Stomach smooth muscle (tissue), 2 donors: ENCODE data around the gene ZNF148.

Experiments
- H3K27ac ChIP-seq: one replicate; pipeline ENCODE4 v1.7.0; 2013; ENCODE audit warnings: mild to moderate bottlenecking, low read length, inconsistent platforms
- H3K27me3 ChIP-seq, 2 donors: one replicate each; pipeline ENCODE4 v1.7.0; 2013; ENCODE audit warnings: low read length in 2 of 2; ENCODE audit not compliant: insufficient read depth in 2 of 2, control insufficient read depth in 1 of 2
- H3K36me3 ChIP-seq, 2 donors: one replicate each; pipeline ENCODE4 v1.7.0; 2013; ENCODE audit warnings: low read length in 2 of 2; ENCODE audit not compliant: control insufficient read depth in 2 of 2, insufficient read depth in 2 of 2
- H3K4me1 ChIP-seq: one replicate; pipeline ENCODE4 v1.7.0; 2013; ENCODE audit warnings: low read length; ENCODE audit not compliant: control insufficient read depth, insufficient read depth
- H3K4me3 ChIP-seq, 2 donors: one replicate each; pipeline ENCODE4 v1.7.0; 2013; ENCODE audit warnings: low read length in 2 of 2
- H3K9ac ChIP-seq, 2 donors: one replicate each; pipeline ENCODE4 v1.7.0; 2013; ENCODE audit warnings: low read length in 2 of 2, mild to moderate bottlenecking in 1 of 2
- H3K9me3 ChIP-seq, 2 donors: one replicate each; pipeline ENCODE4 v1.7.0; 2013; ENCODE audit warnings: low read length in 2 of 2; ENCODE audit not compliant: control insufficient read depth in 2 of 2
- donor health status: healthy.
- donor health status: Pancreatic carcinoma.

ZNF148 gene

DNA sequence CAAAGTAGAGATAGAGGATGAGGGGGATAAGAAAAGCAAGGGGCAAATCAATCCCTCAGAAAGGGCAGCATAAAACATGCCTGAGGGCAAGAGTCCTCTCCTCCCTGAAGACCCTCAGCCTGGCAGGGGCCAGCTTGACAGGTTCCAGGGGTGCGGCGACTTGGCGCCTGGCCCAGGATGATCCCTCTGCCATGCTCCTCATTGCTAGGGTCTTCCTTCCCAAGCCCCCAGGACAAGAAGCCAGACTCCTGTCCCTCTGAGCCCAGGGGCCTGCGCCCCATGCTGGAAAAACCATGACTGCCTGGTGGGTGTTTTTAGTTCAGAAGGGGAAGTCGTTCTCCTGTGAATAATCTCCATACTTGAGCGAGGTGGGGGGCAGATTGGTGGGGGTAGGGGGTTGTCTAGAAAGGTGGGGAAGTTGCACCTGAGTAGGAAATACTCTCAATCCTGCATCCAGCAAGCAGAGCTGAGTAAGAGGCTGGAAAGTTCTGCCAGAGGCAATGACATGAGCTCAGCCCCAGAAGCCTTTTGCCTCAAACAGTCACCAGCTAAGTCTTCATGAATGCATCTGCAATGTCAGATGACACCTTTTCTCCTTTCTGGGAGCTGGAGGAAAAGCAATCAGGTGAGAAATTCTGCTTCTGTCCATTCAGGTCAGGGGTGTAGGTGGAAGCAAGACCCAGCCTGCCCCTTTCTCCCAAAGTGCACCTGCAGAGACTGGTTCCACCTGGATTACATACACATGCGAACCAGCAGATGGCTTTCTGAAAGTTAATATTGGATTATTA, 180.9 kb downstream of the ZNF148 start:
- H3K4me1 ChIP-seq: no peaks in the 10 kb centered on the region
- no peak overlapping the region for H3K27ac ChIP-seq
- no peaks in the 10 kb centered on the region for H3K27me3 ChIP-seq

DNA sequence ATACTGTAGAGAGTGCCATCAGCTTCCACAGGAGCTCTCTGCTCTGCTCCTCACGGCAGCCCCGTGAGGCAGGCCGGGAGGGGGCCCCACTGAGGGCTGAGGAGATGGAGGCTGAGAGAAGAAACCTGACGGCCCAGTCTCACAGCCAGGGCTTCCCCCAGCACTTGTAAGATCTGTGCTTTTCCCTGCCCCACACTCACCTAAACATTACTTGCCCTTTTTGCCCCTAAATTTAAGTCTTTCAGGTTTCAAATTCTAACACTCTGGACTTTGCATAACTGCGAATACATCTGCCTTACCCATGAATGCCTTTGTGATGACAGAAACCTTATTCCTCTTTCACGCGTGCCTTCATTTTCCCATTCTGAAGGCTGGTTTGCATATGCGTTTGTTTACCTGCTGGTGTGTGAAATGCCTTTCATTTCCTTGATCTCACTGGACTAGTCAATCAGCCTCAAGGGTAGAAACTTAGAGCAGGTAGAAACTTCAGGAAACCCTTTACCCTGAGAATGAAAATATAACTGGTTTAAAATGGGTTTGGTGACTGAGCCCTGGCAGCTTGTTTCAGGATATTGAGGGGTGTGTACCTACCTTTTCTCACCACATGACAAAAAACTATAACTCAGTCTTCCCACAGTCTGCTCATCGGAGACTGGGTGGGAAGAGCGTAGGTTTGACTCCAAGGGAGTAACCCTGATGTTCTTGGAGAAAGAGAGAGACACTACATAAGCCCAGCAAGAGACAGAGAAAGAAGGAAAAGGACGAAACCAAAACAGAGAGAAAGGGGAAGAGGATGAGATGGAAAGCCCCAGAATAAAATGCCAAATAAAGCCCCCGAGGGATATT, 182.7 kb downstream of the ZNF148 start:
- no peak overlapping the region for H3K9ac ChIP-seq
- H3K27me3 ChIP-seq: no peaks in the 10 kb centered on the region
- no peak overlapping the region for H3K4me3 ChIP-seq
- H3K9me3 ChIP-seq: no peaks in the 10 kb centered on the region
- H3K4me1 ChIP-seq: no peaks in the 10 kb centered on the region
- H3K27ac ChIP-seq: no peak overlapping the region
- H3K36me3 ChIP-seq: no peaks in the 10 kb centered on the region

More for the DNA sequence above, 180.9 kb downstream of the ZNF148 start:
- Histone ChIP-seq H3K9ac (no peak overlapping the region), H3K36me3 (no peaks in the 10 kb centered on the region), H3K9me3 (no peaks in the 10 kb centered on the region), H3K4me3 (no peak overlapping the region)

DNA sequence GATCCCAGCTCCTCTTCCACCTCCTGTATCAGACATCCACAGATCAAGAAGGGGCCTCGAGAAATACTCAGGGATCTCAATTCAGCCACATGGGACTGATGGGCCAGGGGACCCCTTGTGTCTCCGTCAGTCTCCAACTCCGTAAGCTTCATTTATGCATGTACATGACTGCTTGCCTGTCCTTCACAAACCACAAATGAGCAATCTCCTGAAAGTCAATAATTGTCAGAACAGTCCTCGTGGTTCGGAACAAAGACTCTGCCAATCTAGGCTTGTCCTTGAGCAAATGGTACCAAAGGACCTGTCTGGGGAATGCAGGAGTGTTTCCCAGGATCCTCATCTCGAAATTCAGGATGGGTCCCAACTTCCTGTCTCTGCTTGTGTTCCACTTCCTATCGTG, 183.4 kb downstream of the ZNF148 start:
- H3K4me3 ChIP-seq: no peak overlapping the region
- no peak overlapping the region for H3K9ac ChIP-seq
- no peaks in the 10 kb centered on the region for H3K27me3 ChIP-seq
- H3K4me1 ChIP-seq: no peaks in the 10 kb centered on the region
- no peak overlapping the region for H3K27ac ChIP-seq
- no peaks in the 10 kb centered on the region for H3K9me3 ChIP-seq
- no peaks in the 10 kb centered on the region for H3K36me3 ChIP-seq

DNA sequence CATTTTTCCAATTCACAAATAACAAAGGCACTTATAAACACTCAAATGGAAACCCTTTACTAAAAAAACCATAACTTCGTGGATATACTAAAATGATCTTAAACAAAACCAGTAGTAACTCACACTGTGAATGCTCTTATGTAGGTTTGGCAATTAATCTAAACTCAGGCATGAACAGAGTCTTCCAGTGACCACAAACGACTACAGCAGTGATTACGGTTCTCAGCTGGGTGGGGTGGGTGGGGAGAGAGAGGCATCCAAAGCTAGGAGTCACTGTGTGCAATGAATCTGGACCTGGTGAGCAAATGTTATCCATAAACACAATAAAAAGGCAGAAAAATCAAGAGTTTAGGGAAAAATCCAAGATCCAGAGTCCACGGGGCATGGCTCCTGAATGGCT, 183.9 kb downstream of the ZNF148 start:
- Histone ChIP-seq H3K9ac (no peak overlapping the region), H3K36me3 (no peaks in the 10 kb centered on the region), H3K4me1 (peaks cover under 1% of the 10 kb centered on the region), H3K4me3 (no peak overlapping the region), H3K27ac (no peak overlapping the region), H3K27me3 (no peaks in the 10 kb centered on the region), H3K9me3 (no peaks in the 10 kb centered on the region)

DNA sequence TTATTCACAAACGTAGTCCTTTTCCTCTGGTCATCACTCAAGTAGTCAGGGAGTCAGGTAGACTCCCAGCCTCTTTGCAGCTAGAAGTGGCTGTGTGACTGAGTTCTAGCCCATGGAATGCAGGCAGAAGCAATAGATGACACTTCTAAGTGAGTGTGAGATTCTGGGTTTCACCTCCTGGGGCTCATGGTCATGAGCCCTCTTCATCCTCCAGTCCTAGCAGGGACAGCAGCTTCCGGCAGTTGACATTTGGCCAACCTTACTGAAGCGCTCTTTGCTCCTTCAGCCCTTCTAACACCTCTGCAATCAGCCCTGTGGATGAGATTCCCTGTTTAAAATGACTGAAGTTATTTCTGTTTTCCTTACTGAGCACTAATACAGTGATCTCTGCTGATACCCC, 184.3 kb downstream of the ZNF148 start:
- peaks cover 5% of the 10 kb centered on the region for H3K4me1 ChIP-seq
- no peaks in the 10 kb centered on the region for H3K36me3 ChIP-seq
- H3K9me3 ChIP-seq: no peaks in the 10 kb centered on the region
- H3K27me3 ChIP-seq: no peaks in the 10 kb centered on the region
- H3K27ac ChIP-seq: no peak overlapping the region
- no peak overlapping the region for H3K9ac ChIP-seq
- H3K4me3 ChIP-seq: no peak overlapping the region

DNA sequence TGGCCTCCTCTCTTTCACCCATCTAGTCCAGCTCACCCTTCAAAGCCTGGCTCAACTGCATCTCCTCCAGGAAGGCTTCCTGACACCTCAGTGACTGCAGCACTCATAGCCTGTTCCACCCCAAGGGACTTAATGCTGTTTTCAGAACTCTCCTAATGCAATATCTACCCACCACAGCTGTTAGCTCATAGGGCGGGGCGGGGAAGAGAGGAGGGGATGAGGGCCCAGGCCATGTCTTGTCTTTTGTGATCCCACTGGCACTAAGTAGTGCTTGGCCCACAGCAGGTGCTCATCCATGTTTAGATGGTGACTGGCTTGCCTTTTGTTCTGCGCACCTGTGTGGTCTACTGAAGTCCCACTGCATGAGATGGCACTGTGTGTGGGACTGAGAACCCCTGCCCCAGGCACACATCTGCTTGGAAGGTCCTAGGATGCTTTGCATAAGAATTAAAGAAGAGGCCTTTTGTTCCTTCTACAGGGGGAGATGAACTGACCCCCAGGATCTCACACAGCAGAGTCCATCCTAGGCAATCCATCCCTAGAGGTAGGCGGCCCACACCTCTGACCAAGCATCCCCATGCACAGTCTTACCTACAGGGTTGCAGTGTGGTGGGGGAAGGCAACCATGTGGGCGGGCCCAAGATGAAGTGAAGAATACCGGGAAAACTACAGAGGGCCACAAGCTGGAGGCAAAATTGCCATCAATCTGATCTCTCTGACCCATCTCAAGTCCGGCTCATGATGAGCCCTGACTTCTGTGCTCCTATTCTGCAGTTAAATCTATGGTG, 185.6 kb downstream of the ZNF148 start:
- Histone ChIP-seq H3K4me1 (peaks cover 8% of the 10 kb centered on the region), H3K36me3 (no peaks in the 10 kb centered on the region)

DNA sequence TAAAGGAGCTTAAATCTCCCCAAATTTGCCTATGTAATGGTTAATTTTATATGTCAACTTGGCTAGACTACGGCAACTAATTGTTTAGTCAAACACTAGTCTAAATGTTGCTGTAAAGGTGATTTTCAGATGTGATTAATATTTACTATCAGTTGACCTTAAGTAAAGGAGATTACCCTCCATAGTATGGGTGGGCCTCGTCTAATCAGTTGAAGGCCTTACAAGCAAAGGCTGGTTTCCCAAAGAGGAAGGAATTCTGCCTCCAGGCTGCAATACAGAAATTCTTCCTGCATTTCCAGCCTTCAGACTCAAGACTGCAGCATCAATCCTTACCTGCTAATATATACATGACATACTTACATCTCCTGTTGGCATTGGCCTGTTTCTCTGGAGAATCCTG, 186.2 kb downstream of the ZNF148 start:
- no peaks in the 10 kb centered on the region for H3K36me3 ChIP-seq

More for the DNA sequence above, 185.6 kb downstream of the ZNF148 start:
- Histone ChIP-seq H3K4me3 (no peak overlapping the region), H3K9ac (no peak overlapping the region), H3K27ac (no peak overlapping the region), H3K9me3 (no peaks in the 10 kb centered on the region), H3K27me3 (no peaks in the 10 kb centered on the region)

DNA sequence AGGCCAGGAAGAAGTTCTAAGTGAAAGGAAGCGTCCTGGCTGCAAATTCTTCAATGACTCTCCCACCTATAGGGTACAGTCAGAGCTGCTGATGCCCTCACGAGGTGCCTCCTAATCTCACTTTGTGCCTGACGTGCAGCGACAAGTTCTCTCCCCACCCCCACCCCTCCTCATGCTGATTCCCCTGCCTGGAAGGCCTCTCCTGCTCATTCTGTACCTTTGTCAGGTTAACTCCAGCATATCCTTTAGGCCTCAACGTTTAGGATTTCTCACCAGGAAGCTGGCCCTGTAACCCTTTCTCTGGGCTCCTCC, 187.6 kb downstream of the ZNF148 start:
- Histone ChIP-seq H3K27ac (no peak overlapping the region), H3K4me3 (no peak overlapping the region), H3K4me1 (peaks cover 8% of the 10 kb centered on the region), H3K27me3 (no peaks in the 10 kb centered on the region), H3K9me3 (no peaks in the 10 kb centered on the region), H3K36me3 (no peaks in the 10 kb centered on the region), H3K9ac (no peak overlapping the region)

More for the DNA sequence above, 186.2 kb downstream of the ZNF148 start:
- Histone ChIP-seq H3K9me3 (no peaks in the 10 kb centered on the region), H3K27ac (no peak overlapping the region), H3K4me1 (peaks cover 8% of the 10 kb centered on the region), H3K9ac (no peak overlapping the region), H3K4me3 (no peak overlapping the region), H3K27me3 (no peaks in the 10 kb centered on the region)

DNA sequence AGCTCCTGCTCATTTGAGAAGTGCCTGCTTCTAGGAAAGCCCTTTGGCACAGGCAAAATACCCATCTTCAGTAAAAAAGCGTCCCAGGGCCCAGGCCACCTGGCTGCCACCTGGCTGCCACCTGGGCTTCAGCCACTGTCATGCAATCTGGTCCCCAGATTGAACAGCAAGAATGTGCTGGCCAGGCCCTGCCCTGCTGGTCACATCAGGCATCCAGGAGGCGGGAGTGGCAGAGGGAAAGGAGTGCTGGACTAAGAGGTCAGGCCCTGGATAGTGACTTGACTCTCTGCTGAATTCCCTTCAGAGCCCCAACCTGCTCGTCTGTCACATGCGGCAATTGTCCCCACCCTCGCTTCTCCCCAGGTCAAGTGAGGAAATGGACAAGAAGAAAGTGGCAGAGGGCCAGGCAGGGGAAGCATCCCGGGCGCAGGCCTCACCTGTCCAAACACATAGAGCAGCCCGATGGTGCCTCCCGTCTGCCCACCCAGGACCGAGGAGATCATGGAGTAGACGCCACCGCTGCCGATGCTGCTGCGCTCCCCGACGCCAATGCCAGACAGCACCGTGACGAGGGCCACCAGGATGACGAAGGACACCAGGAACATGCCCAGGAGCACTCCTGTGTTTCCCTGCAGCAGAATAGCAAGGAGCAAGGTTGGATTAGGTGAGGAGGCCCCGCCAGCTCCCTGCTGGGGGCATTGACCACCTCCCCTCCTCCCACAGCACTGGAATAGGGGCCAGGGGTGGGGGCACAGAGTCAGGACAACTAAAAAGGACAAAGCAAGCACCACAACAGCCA, 188.1 kb downstream of the ZNF148 start:
- H3K27ac ChIP-seq: no peak overlapping the region

DNA sequence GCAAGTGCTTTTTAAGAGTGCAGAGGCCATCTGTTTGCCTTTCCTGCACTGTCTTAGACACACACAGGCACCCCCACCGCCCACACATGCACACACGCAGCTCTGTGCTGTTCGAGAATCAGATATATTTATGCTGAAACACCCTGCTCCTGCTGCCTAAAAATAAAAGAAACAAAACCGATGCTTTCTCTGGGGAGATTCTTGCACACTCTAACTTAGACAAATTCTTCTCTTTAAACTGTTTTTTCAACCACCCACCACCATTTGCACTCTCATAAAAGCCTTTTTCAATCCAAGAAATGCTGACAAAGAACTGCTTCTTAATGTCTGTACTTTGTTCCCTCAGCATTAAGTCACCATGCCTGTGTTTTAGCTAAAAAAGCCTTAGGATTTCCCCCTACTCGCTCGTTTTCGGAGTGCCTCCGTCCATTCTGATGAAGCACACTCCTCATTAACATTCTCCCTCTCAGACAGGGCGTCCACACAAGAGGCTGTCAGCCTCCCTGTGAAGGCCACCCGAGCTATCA, 188.8 kb downstream of the ZNF148 start:
- Histone ChIP-seq H3K27ac (no peak overlapping the region), H3K4me1 (peaks cover 8% of the 10 kb centered on the region), H3K9ac (no peak overlapping the region), H3K4me3 (no peak overlapping the region), H3K36me3 (no peaks in the 10 kb centered on the region), H3K9me3 (no peaks in the 10 kb centered on the region), H3K27me3 (no peaks in the 10 kb centered on the region)

More for the DNA sequence above, 188.1 kb downstream of the ZNF148 start:
- Histone ChIP-seq H3K27me3 (no peaks in the 10 kb centered on the region), H3K9ac (no peak overlapping the region), H3K36me3 (no peaks in the 10 kb centered on the region), H3K4me3 (no peak overlapping the region), H3K4me1 (peaks cover 8% of the 10 kb centered on the region), H3K9me3 (no peaks in the 10 kb centered on the region)
